HG03025 (cell line): ENCODE data around the gene DIPK1B.

Experiments used
- ATAC-seq: cut with Tn5 transposase; IDR thresholded peaks from one replicate; pipeline ENCODE4 v1.9.1; 2021; ENCODE audit warnings: mild to moderate bottlenecking, moderate library complexity; ENCODE audit not compliant: unreplicated experiment, low FRiP score

The DIPK1B gene

DNA sequence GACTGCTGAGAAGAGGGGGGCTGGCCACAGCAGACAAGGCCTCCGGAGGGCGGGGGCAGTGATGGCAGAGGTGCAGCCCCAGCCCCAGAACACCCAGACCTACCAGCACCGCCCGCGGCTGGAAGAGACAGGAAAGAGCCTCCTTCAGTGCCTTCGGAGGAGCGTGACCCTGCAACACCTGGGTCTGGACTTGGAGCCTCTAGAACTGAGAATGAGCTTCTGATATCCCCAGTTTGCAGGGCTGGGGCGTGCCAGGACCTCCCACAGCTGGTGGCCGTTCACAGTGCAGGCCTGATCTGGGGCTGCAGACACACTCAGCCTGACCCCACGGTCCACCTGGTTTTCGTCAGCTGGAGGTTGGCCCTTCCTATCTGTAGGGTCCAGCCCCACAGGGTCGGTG lies 21.2 kb downstream of the DIPK1B start:
- no peak for ATAC-seq

- ATAC-seq, result no peak
Observed at GRCh38 chr9:136734837-136735496, 22.6 kb downstream of the DIPK1B start.

GRCh38 chr9:136735812-136736480 lies 23.6 kb downstream of the DIPK1B start:
- no peak for ATAC-seq

- ATAC-seq, result no peak
Observed at GRCh38 chr9:136738960-136739359, 26.6 kb downstream of the DIPK1B start.

DNA sequence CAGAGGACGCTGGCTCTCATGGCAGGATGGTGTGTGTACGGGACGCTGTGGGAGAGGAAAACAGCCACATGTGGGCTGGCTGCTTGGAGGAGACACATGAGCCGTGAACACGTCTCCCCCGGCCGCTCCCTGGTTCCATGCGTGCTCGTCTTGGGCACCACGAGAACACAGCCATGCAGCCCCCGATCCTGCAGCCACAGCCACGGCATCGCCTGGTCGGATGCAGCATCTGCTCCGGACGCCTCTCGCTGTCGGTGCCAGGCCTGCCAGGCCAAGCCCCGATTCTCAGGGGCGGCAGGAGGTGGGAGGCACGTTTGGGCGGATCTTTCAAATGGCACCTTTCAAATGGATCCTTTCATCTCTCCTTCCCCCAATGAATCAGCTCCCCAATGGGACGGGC lies 27.1 kb downstream of the DIPK1B start:
- ATAC-seq, result no peak

- no peak for ATAC-seq
Observed at GRCh38 chr9:136740069-136740468, 27.7 kb downstream of the DIPK1B start.

- no peak for ATAC-seq
Observed at GRCh38 chr9:136740491-136740890, 28.1 kb downstream of the DIPK1B start.

DNA sequence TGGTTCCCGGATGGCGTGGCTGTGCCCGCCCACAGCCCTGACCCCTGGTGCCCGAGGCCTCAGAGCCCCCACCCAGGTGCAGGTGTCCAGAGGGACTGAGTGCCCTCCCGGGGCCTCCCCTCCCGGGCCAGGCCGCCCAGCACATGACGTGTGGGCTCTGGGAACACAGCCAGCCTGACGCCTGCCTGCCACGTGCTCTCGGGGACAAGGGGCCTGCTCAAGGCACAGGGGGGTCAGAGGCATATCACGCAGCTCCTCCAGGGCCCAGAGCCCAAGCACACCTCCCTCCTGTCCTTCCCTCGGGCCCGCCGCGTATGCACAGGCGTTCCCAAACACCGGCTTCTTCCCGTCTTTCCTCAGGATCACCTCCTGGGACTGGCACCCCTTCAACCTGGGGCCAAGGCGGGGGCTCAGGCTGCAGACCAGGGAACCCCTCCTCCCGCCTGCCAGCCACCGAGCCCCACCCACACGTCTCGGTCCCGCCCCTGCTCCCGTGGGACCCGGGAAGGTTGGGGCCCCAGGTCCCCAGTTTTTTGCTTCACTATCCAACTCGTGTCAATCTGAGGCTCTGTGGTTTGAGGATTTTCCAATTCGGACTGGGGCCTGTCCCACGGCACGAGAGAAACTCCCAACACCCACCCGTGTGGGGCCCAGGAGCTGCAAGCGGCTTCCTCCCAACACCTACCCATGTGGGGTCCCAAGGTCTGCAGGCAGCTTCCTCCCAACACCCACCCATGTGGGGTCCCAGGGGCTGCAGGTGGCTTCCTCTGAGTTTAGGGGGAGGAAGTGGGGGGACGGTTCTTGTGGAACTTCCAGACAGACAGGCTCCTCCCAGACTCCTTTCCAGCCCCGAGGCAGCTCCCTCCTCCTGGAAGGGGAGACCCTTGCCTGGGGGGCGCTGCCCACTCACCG lies 28.9 kb downstream of the DIPK1B start:
- ATAC-seq, result no peak

GRCh38 chr9:136741883-136742571 lies 29.7 kb downstream of the DIPK1B start:
- no peak for ATAC-seq

DNA sequence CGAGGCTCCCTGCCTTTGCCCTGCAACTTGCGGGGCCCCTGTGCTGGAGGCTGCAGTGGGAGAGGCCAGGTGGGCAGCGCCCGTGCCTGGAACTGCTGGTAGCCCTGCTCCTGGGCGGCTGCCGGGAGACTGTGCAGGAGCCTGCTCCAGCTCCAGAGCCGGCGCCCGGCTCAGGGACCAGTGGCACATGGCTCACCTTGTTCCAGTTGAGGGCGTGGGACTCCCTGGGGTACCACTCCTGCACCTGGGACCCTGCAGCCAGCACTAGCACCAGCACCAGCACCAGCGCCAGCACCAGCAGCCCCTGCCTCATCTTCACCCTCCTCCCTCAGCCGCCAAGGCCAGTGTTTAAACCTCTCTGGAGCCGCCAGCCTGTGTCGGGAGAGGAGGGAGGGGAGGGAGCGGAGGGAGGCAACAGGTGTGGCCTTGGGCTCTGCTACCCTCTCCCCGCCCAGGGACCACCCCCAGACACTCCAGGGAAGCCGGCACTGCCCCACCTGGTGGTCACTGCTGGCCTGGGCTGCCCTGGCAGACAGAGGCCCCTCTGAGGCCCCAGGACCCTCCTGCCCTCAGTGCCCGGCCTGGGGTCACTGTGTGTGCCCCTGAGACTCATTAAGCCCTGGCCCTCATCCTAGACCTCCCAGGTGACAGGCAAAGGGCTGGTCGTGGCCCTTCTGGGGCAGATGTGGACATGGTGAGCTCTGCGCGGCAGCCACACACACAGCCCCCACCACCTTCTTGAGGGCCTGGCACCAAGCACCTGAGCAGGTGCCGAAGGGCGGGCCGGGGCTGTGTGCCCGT lies 30.4 kb downstream of the DIPK1B start, which contains the start of gene LCN10:
LCN10 (minus strand) TSS at position 350 of the 801 bp plus-strand sequence; CDS start at position 313, 37 bp downstream.
- no peak for ATAC-seq

DNA sequence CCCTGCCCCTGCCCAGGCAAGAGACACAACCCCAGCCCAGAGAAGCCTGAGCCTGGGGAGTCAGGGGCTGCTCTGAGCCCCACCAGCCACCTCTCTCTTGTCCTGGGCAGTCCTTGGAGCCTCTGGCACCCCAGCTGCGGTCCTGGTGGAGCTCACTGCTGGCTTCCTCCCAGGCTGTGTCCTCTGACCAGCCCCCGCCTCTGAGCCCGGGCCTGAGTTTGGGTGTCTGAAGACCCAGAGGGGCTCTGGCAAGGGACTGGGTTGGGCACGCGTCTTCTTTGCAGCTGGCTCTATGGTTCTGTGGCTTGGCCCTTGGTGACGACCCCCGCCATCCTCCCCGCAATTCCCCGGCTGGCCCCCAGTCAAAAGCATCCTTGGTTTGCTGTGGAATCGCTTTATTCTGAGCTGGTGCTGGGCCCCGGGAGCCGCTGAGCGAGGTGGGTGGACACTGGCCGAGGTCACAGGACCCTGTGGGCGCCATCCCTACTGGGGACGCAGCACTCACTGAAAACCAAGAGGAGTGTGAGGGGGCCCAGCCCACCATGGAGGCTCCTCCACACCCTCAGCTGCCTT lies 31.4 kb downstream of the DIPK1B start:
- ATAC-seq, result no peak

DNA sequence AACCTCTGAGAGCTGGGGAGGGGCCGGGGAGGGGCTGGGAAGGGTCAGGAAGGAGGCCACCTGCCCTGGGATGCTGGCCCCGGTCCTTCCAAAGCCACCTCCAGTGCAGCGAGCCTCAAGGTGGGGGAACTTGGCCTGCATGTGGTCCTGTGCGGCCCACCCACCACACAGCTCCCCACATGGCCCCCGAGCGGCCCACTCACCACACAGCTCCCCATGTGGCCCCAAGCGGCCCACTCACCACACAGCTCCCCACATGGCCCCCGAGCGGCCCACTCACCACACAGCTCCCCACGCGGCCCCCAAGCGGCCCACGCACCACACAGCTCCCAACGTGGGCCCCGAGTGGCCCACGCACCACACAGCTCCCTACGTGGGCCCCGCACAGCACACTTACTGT lies 32.4 kb downstream of the DIPK1B start:
- ATAC-seq, result no peak

GRCh38 chr9:136745389-136746154 lies 33.2 kb downstream of the DIPK1B start:
- ATAC-seq, result no peak

DNA sequence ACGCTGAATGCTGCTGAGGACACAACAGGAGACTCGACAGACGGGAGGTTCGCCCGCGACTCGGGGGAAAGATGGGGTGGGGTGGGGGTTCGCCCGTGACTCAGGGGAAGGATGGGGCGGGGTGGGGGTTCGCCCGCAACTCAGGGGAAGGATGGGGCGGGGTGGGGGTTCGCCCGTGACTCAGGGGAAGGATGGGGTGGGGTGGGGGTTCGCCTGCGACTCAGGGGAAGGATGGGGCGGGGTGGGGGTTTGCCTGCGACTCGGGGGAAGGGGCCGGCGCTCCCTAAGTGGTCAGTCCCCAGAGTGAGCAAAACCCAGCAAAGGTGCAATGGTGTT lies 33.8 kb downstream of the DIPK1B start:
- ATAC-seq, result no peak

- ATAC-seq, result no peak
Observed at GRCh38 chr9:136746621-136747020, 34.2 kb downstream of the DIPK1B start.

- ATAC-seq, result no peak
Observed at GRCh38 chr9:136747161-136748060, 35.0 kb downstream of the DIPK1B start.

DNA sequence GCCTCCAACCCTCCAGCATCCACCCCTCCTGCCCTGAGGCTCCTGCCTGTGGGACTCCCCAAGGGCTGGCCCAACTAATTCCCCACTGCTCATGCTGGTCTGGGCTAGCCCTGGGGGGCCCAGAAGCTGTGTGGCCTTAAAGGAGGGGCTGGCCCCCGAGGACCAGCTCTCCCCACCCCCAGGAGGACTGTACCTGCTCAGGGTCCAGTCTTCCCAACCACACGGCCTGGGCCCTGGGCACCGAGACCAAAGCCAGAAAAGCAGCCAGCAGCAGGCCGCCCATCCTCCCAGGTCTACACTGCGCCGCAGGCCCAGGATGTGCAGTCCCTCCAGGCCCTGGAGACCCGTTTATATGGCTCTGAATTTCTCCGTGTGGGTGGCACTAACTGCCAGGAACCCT lies 35.8 kb downstream of the DIPK1B start, which contains the start of gene LCN6:
LCN6 (minus strand) TSS at position 325 of the 400 bp plus-strand sequence; CDS start at position 283, 42 bp downstream.
- ATAC-seq, result no peak
